HepG2 (cell line): ENCODE data around the gene JPH4. TPM values are rescaled to one million over a fixed set of nuclear protein-coding genes. Genes with fewer than 3 reads are reported as not detected.
A peak's percentile ranks its signal among the peaks of the same experiment; 100 is the strongest.

Source experiments
- ADNP ChIP-seq: sonication (generic); formaldehyde crosslinking; IDR thresholded peaks from 2 replicates; pipeline ENCODE4 v1.4.0; 2020; ENCODE audit warnings: missing genetic modification reagents
- ASH2L ChIP-seq: fragments of 300-600, 200-600 bp; sonication (generic); IDR thresholded peaks from 2 replicates; pipeline ENCODE4 v1.7.0; 2017; ENCODE audit warnings: low read depth, mild to moderate bottlenecking, moderate library complexity, mixed read lengths, low read length; ENCODE audit not compliant: insufficient read length
- ATM ChIP-seq: fragments of 450-650 bp; IDR thresholded peaks from 2 replicates; pipeline ENCODE4 v1.7.1; 2017; ENCODE audit warnings: mild to moderate bottlenecking, borderline replicate concordance
- GTF3A ChIP-seq: sonication (generic); formaldehyde crosslinking; conservative IDR thresholded peaks from 2 replicates; pipeline ENCODE4 v1.4.0; 2020; ENCODE audit warnings: mild to moderate bottlenecking, missing genetic modification reagents
- GZF1 ChIP-seq: sonication (generic); formaldehyde crosslinking; IDR thresholded peaks from 2 replicates; pipeline ENCODE4 v1.5.1; 2020; ENCODE audit warnings: mild to moderate bottlenecking, missing genetic modification reagents
- HMG20A ChIP-seq: IDR thresholded peaks from 2 replicates; pipeline ENCODE4 v1.6.1; 2016; ENCODE audit warnings: borderline replicate concordance
- ISL2 ChIP-seq: sonication (generic); formaldehyde crosslinking; IDR thresholded peaks from 2 replicates; pipeline ENCODE4 v1.5.0; 2020; ENCODE audit warnings: missing genetic modification reagents
- NCOA2 ChIP-seq: sonication (generic); formaldehyde crosslinking; IDR thresholded peaks from 2 replicates; pipeline ENCODE4 v1.8.0; 2022; ENCODE audit warnings: inconsistent platforms
- NFYB ChIP-seq: sonication (generic); formaldehyde crosslinking; IDR thresholded peaks from 2 replicates; pipeline ENCODE4 v1.4.0; 2020; ENCODE audit warnings: missing genetic modification reagents
- PCBP1 ChIP-seq: fragments of 200-400 bp; formaldehyde crosslinking; IDR thresholded peaks from 2 replicates; pipeline ENCODE4 v1.6.1; 2017; ENCODE audit warnings: mild to moderate bottlenecking, low read depth, low read length, borderline replicate concordance
- SP1 ChIP-seq, 2 experiments: fragments of 450-650 bp in 1 of 2; sonication (generic) in 1 of 2; formaldehyde crosslinking in 1 of 2; IDR thresholded peaks; 2 replicates each; pipeline versions ENCODE4 v1.4.0 to v1.6.1; 2016 to 2020; ENCODE audit warnings: missing genetic modification reagents in 1 of 2
- TGIF2 ChIP-seq: IDR thresholded peaks from 2 replicates; pipeline ENCODE4 v1.6.1; 2016; ENCODE audit warnings: control low read depth, missing compliant biosample characterization
- ZNF33B ChIP-seq: sonication (generic); formaldehyde crosslinking; IDR thresholded peaks from 2 replicates; pipeline ENCODE4 v1.5.1; 2020; ENCODE audit warnings: mild to moderate bottlenecking, missing genetic modification reagents
- ZNF510 ChIP-seq: sonication (generic); formaldehyde crosslinking; IDR thresholded peaks from 2 replicates; pipeline ENCODE4 v1.4.0; 2020; ENCODE audit warnings: low read depth, mild to moderate bottlenecking, missing genetic modification reagents
- ZNF709 ChIP-seq: sonication (generic); formaldehyde crosslinking; IDR thresholded peaks from 2 replicates; pipeline ENCODE4 v1.5.0; 2020; ENCODE audit warnings: mild to moderate bottlenecking, missing genetic modification reagents
- ZNF782 ChIP-seq: sonication (generic); formaldehyde crosslinking; IDR thresholded peaks from 2 replicates; pipeline ENCODE4 v1.4.0; 2020; ENCODE audit warnings: missing genetic modification reagents, mild to moderate bottlenecking, borderline replicate concordance
- ZNF839 ChIP-seq: sonication (generic); formaldehyde crosslinking; IDR thresholded peaks from 2 replicates; pipeline ENCODE4 v1.4.0; 2020; ENCODE audit warnings: missing genetic modification reagents, mild to moderate bottlenecking, borderline replicate concordance
- polyA plus RNA-seq, 8 experiments: library from polyadenylated mRNA; depleted of rRNA in 3 of 8; stranded (reverse) in 7 of 8; unstranded in 1 of 8; fragments of >200 nt; fragmentation: Illumina TruSeq in 4 of 8; extraction: Trizol in 4 of 8; gene quantifications; 2 replicates each; pipeline versions ENCODE4 v1.2.1 to v1.2.3, GENCODE V29; 2011 to 2016; ENCODE audit warnings: low read depth in 4 of 8, missing spikeins in 1 of 8, mixed read lengths in 1 of 8; ENCODE audit not compliant: insufficient read depth in 1 of 8
- total RNA-seq, 5 experiments: library from RNA; depleted of rRNA; stranded (reverse); fragments of >200 nt; fragmentation: Illumina TruSeq; extraction: Trizol; gene quantifications; 2 replicates each; pipeline ENCODE4 v1.2.3, GENCODE V29; 2016; ENCODE audit warnings: low read depth in 1 of 5
- TF ChIP-seq, protein P1 (sequence below): sonication (generic); formaldehyde crosslinking; IDR thresholded peaks from 2 replicates; pipeline ENCODE4 v1.5.0; 2020; ENCODE audit warnings: missing genetic modification reagents
- TF ChIP-seq, protein P2 (sequence below): sonication (generic); formaldehyde crosslinking; IDR thresholded peaks from 2 replicates; pipeline ENCODE4 v1.4.0; 2020; ENCODE audit warnings: missing genetic modification reagents
- TF ChIP-seq, protein P3 (sequence below): IDR thresholded peaks from 2 replicates; pipeline ENCODE4 v1.6.1; 2016; ENCODE audit warnings: missing compliant biosample characterization, missing genetic modification reagents, borderline replicate concordance
- TF ChIP-seq, protein P4 (sequence below): sonication (generic); formaldehyde crosslinking; IDR thresholded peaks from 2 replicates; pipeline ENCODE4 v1.4.0; 2020; ENCODE audit warnings: missing genetic modification reagents, borderline replicate concordance

JPH4 gene
- total and polyA plus RNA-seq, 2 of the 13 experiments (the other 11 are each of a cell fraction or from before 2014, with no cell fraction given) = 0.08 to 0.22 TPM

DNA sequence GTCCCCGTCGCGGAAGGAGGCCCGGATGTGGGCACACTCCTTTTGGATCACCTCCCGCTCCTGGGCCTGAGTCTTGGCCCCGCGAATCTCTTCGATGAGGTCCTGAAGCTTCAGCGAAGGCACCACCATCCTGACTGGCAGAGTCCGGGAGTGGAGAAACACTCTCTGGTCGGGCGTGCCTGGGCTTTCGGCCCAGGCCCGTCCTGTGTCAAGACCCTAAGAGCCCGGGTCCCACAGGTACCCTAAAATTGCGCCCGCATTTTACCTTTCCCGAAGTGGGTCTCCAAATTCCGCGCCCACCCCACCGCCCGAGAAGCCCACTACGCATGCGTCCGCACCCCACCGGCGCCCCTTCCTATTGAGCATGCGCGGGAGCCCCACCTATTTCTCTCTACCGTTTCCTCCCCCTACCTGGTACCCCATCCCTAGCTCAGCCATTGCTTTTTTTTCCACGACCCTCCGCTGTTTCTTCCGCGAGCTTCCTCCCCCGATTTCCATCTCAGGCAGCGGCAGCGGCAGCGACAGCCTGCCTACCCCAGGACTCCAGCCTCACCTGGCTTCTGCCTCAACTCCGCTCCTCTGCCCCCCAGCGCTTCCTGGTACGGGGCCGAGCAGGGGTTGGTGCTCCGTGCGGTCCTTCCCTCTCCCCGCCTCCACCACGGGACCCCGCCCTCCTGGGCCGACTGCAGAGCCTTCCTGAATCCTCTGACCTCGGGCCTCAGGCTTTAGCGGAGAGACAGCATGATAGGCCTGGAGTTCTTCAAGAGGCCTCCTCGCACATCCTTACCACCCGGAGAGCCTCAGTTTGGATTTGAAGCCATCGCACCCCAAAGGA lies 11.2 kb downstream of the JPH4 start, which contains the start of gene AP1G2 (continued):
- TF ChIP-seq, protein P1, sequence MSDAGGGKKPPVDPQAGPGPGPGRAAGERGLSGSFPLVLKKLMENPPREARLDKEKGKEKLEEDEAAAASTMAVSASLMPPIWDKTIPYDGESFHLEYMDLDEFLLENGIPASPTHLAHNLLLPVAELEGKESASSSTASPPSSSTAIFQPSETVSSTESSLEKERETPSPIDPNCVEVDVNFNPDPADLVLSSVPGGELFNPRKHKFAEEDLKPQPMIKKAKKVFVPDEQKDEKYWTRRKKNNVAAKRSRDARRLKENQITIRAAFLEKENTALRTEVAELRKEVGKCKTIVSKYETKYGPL (CRISPR knock-in tag) = 0 out of 2 replicates have a peak, but pooled peaks have one; percentile 69
- TF ChIP-seq ZNF510 (CRISPR knock-in tag) = peak; percentile 96; the same call in 1 of the 2 replicates
- TF ChIP-seq, protein P2, sequence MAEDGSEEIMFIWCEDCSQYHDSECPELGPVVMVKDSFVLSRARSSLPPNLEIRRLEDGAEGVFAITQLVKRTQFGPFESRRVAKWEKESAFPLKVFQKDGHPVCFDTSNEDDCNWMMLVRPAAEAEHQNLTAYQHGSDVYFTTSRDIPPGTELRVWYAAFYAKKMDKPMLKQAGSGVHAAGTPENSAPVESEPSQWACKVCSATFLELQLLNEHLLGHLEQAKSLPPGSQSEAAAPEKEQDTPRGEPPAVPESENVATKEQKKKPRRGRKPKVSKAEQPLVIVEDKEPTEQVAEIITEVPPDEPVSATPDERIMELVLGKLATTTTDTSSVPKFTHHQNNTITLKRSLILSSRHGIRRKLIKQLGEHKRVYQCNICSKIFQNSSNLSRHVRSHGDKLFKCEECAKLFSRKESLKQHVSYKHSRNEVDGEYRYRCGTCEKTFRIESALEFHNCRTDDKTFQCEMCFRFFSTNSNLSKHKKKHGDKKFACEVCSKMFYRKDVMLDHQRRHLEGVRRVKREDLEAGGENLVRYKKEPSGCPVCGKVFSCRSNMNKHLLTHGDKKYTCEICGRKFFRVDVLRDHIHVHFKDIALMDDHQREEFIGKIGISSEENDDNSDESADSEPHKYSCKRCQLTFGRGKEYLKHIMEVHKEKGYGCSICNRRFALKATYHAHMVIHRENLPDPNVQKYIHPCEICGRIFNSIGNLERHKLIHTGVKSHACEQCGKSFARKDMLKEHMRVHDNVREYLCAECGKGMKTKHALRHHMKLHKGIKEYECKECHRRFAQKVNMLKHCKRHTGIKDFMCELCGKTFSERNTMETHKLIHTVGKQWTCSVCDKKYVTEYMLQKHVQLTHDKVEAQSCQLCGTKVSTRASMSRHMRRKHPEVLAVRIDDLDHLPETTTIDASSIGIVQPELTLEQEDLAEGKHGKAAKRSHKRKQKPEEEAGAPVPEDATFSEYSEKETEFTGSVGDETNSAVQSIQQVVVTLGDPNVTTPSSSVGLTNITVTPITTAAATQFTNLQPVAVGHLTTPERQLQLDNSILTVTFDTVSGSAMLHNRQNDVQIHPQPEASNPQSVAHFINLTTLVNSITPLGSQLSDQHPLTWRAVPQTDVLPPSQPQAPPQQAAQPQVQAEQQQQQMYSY (CRISPR knock-in tag) = 0 out of 2 replicates have a peak, but pooled peaks have one; percentile 49
- TF ChIP-seq, protein P3, sequence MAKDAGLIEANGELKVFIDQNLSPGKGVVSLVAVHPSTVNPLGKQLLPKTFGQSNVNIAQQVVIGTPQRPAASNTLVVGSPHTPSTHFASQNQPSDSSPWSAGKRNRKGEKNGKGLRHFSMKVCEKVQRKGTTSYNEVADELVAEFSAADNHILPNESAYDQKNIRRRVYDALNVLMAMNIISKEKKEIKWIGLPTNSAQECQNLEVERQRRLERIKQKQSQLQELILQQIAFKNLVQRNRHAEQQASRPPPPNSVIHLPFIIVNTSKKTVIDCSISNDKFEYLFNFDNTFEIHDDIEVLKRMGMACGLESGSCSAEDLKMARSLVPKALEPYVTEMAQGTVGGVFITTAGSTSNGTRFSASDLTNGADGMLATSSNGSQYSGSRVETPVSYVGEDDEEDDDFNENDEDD (CRISPR knock-in tag) = peak; percentile 75; the same call in 1 of the 2 replicates
- peak; percentile 81 for TF ChIP-seq TGIF2 (CRISPR knock-in tag)
- TF ChIP-seq ZNF839 (CRISPR knock-in tag) = peak; percentile 92
- TF ChIP-seq ZNF709 (CRISPR knock-in tag) = peak; percentile 90
- no peak for TF ChIP-seq ADNP (CRISPR knock-in tag)
- TF ChIP-seq SP1 (IDR thresholded peaks at IDR 0.05) = no peak
- TF ChIP-seq SP1 (CRISPR knock-in tag; IDR thresholded peaks at IDR 0.05) = peak; percentile 91
- TF ChIP-seq ATM = no peak
- peak; percentile 89; the same call in 1 of the 2 replicates for TF ChIP-seq ZNF782 (CRISPR knock-in tag)
- TF ChIP-seq GTF3A = peak; percentile 94
- peak; percentile 76 for TF ChIP-seq NCOA2
- TF ChIP-seq HMG20A (CRISPR knock-in tag) = peak; percentile 42; the same call in 1 of the 2 replicates
- peak; percentile 96 for TF ChIP-seq ZNF33B (CRISPR knock-in tag)
- TF ChIP-seq GZF1 (CRISPR knock-in tag) = peak; percentile 94; the same call in 1 of the 2 replicates
- TF ChIP-seq ISL2 (CRISPR knock-in tag) = peak; percentile 36
- peak; percentile 98 for TF ChIP-seq PCBP1
- peak; percentile 66 for TF ChIP-seq NFYB
- TF ChIP-seq ASH2L = peak; percentile 96
- TF ChIP-seq, protein P4, sequence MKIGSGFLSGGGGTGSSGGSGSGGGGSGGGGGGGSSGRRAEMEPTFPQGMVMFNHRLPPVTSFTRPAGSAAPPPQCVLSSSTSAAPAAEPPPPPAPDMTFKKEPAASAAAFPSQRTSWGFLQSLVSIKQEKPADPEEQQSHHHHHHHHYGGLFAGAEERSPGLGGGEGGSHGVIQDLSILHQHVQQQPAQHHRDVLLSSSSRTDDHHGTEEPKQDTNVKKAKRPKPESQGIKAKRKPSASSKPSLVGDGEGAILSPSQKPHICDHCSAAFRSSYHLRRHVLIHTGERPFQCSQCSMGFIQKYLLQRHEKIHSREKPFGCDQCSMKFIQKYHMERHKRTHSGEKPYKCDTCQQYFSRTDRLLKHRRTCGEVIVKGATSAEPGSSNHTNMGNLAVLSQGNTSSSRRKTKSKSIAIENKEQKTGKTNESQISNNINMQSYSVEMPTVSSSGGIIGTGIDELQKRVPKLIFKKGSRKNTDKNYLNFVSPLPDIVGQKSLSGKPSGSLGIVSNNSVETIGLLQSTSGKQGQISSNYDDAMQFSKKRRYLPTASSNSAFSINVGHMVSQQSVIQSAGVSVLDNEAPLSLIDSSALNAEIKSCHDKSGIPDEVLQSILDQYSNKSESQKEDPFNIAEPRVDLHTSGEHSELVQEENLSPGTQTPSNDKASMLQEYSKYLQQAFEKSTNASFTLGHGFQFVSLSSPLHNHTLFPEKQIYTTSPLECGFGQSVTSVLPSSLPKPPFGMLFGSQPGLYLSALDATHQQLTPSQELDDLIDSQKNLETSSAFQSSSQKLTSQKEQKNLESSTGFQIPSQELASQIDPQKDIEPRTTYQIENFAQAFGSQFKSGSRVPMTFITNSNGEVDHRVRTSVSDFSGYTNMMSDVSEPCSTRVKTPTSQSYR = peak; percentile 75; the same call in 1 of the 2 replicates
